HG03139 (cell line): ENCODE data around the gene MAPK8IP2.

Experiments used
- ATAC-seq: cut with Tn5 transposase; IDR thresholded peaks from one replicate; pipeline ENCODE4 v1.9.1; 2021; ENCODE audit not compliant: unreplicated experiment

The MAPK8IP2 gene

GRCh38 chr22:50600538-50600937, at the start of gene MAPK8IP2:
Gene MAPK8IP2 (plus strand): TSS chr22:50600793. CDS start chr22:50600819, 26 bp downstream.
- no peak for ATAC-seq

GRCh38 chr22:50551160-50551752, 49.3 kb upstream of the MAPK8IP2 start:
- no peak for ATAC-seq

- no peak for ATAC-seq
These were observed 47.3 kb upstream of the MAPK8IP2 start for GRCh38 chr22:50553310-50553709.

GRCh38 chr22:50556703-50557102, 43.9 kb upstream of the MAPK8IP2 start:
- ATAC-seq = no peak

- ATAC-seq = no peak
These were observed 40.6 kb upstream of the MAPK8IP2 start for GRCh38 chr22:50560034-50560433.

GRCh38 chr22:50561401-50562358, 38.9 kb upstream of the MAPK8IP2 start:
- no peak for ATAC-seq

GRCh38 chr22:50562523-50563412, 37.8 kb upstream of the MAPK8IP2 start, which contains the start of gene SYCE3:
Gene SYCE3 (minus strand): TSS chr22:50562919. CDS start chr22:50556405, 6,514 bp downstream.
- ATAC-seq = peak; percentile 89

GRCh38 chr22:50563413-50564160, 37.0 kb upstream of the MAPK8IP2 start:
- ATAC-seq = no peak

GRCh38 chr22:50564289-50564688, 36.3 kb upstream of the MAPK8IP2 start:
- no peak for ATAC-seq

- no peak for ATAC-seq
These were observed 32.8 kb upstream of the MAPK8IP2 start for GRCh38 chr22:50567721-50568252.

GRCh38 chr22:50568626-50569025, 32.0 kb upstream of the MAPK8IP2 start:
- ATAC-seq = no peak

GRCh38 chr22:50569041-50569459, 31.5 kb upstream of the MAPK8IP2 start:
- no peak for ATAC-seq

- no peak for ATAC-seq
These were observed 30.6 kb upstream of the MAPK8IP2 start for GRCh38 chr22:50569896-50570535.

GRCh38 chr22:50570861-50571260, 29.7 kb upstream of the MAPK8IP2 start:
- ATAC-seq = no peak

GRCh38 chr22:50571264-50572175, 29.1 kb upstream of the MAPK8IP2 start:
- ATAC-seq = no peak

- ATAC-seq = no peak
These were observed 27.6 kb upstream of the MAPK8IP2 start for GRCh38 chr22:50572965-50573364.

GRCh38 chr22:50573491-50574382, 26.9 kb upstream of the MAPK8IP2 start:
- ATAC-seq = no peak

GRCh38 chr22:50574383-50574755, 26.2 kb upstream of the MAPK8IP2 start:
- no peak for ATAC-seq
